Gastroesophageal sphincter (tissue), 2 donors: ENCODE measurements around the gene NUP93.

Source experiments
- EP300 ChIP-seq: sonication (generic); formaldehyde crosslinking; IDR thresholded peaks from one replicate; pipeline ENCODE4 v1.6.1; 2017; ENCODE audit warnings: antibody characterized with exemption, mild to moderate bottlenecking
- POLR2A ChIP-seq, 2 donors: fragments of 450-650 bp; IDR thresholded peaks; one replicate each; pipeline ENCODE4 v1.6.1; 2017; ENCODE audit warnings: antibody characterized with exemption in 2 of 2, mild to moderate bottlenecking in 2 of 2, moderate library complexity in 1 of 2

- TF ChIP-seq EP300 (no peak), POLR2A (IDR thresholded peaks at IDR 0.05) (no peak)
Observed at GRCh38 chr16:56701534-56701933, 28.4 kb upstream of the NUP93 start.
